Endodermal cell (in vitro differentiated cells): ENCODE measurements around the gene SNX4. TPM values are rescaled to one million over a fixed set of nuclear protein-coding genes. Genes with fewer than 3 reads are reported as not detected.

ENCODE experiments used
- DNase-seq: peaks from one replicate; pipeline ENCODE4 v3.0.0-alpha.2; 2017
- H3K27ac ChIP-seq: 2 replicates; pipeline ENCODE4 v1.5.1; 2013; ENCODE audit warnings: mild to moderate bottlenecking, low read depth, low read length, moderate library complexity
- H3K27me3 ChIP-seq: 2 replicates; pipeline ENCODE4 v1.6.1; 2013; ENCODE audit warnings: mild to moderate bottlenecking, low read length, moderate library complexity; ENCODE audit not compliant: insufficient read depth, control insufficient read depth, poor library complexity, severe bottlenecking
- H3K36me3 ChIP-seq: 2 replicates; pipeline ENCODE4 v1.7.0; 2013; ENCODE audit warnings: mild to moderate bottlenecking, low read length, moderate library complexity; ENCODE audit not compliant: control insufficient read depth, insufficient read depth
- H3K4me1 ChIP-seq: one replicate; pipeline ENCODE4 v1.7.0; 2013; ENCODE audit warnings: low read length; ENCODE audit not compliant: control insufficient read depth, insufficient read depth
- H3K4me3 ChIP-seq: 2 replicates; pipeline ENCODE4 v1.5.1; 2013; ENCODE audit warnings: mild to moderate bottlenecking, low read length, moderate library complexity
- H3K9ac ChIP-seq: 2 replicates; pipeline ENCODE4 v1.6.1; 2013; ENCODE audit warnings: mild to moderate bottlenecking, low read length, moderate library complexity; ENCODE audit not compliant: poor library complexity, severe bottlenecking; ENCODE audit errors: extremely low read depth
- H3K9me3 ChIP-seq: 2 replicates; pipeline ENCODE4 v1.6.1; 2013; ENCODE audit warnings: mild to moderate bottlenecking, low read length, moderate library complexity; ENCODE audit not compliant: control insufficient read depth
- H3K27ac Mint-ChIP-seq: 2 replicates; pipeline ENCODE4 v1.8.0; 2020; ENCODE audit warnings: mixed read lengths
- H3K27me3 Mint-ChIP-seq: 2 replicates; pipeline ENCODE4 v1.8.0; 2021; ENCODE audit warnings: mild to moderate bottlenecking, mixed read lengths; ENCODE audit not compliant: insufficient read depth
- H3K36me3 Mint-ChIP-seq: 2 replicates; pipeline ENCODE4 v1.8.0; 2020; ENCODE audit warnings: low read depth, mixed read lengths
- H3K4me1 Mint-ChIP-seq: 2 replicates; pipeline ENCODE4 v1.8.0; 2020; ENCODE audit warnings: mixed read lengths
- H3K4me3 Mint-ChIP-seq: 2 replicates; pipeline ENCODE4 v1.8.0; 2020; ENCODE audit warnings: mild to moderate bottlenecking, moderate library complexity, mixed read lengths
- H3K9me3 Mint-ChIP-seq: 2 replicates; pipeline ENCODE4 v1.8.0; 2020; ENCODE audit warnings: mild to moderate bottlenecking, mixed read lengths
- whole genome bisulfite sequencing, 2 experiments: methylation state at CpG; one replicate each; pipeline versions ENCODE4 v1.1.5 to v1.1.7; 2013; ENCODE audit warnings: missing lambda C conversion rate in 2 of 2, mixed read lengths in 1 of 2; ENCODE audit not compliant: insufficient coverage in 1 of 2, insufficient read length in 1 of 2; 5-methylcytosine and 5-hydroxymethylcytosine counted together
- total RNA-seq, 2 donors: library from RNA; stranded (reverse); fragmentation: NEBNext Ultra II Directional in 1 of 2; extraction: Animal tissue kit (Norgen Biotek cat#: 25700) in 1 of 2; gene quantifications; 2 replicates in 1 of 2; 3 replicates in 1 of 2; pipeline ENCODE4 v1.2.1, GENCODE V29; 2021
- TF ChIP-seq, protein P1 (sequence below): fragments of 200-600 bp; sonication (generic); conservative IDR thresholded peaks from 2 replicates; pipeline ENCODE4 v1.5.0; 2021; ENCODE audit warnings: antibody characterized with exemption, mild to moderate bottlenecking

Gene SNX4
- total RNA-seq, 2 donors from 2014 or later: 33.2 to 33.9 TPM

DNA sequence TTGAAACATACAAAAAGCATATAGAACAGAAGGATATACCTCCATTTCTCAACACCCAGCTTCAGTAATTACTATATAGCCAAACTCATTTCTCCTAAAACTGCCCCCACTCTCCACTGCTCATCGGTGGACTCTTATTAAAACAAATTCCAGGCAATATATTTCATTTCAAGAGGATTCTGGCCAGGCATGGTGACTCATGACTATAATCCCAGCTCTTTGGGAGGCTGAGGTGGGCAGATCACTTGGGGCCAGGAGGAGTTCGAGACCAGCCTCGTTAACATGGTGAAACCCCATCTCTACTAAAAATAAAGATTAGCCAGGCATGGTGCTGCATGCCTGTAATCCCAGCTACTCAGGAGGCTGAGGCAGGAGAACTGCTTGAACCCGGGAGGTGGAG lies 40.9 kb downstream of the SNX4 start:
- Histone ChIP-seq H3K27ac (no peak overlapping the region), H3K27me3 (no peaks in the 10 kb centered on the region), H3K4me1 (no peaks in the 10 kb centered on the region), H3K9ac (no peak overlapping the region), H3K36me3 (peaks cover 66% of the 10 kb centered on the region), H3K4me3 (no peak overlapping the region), H3K9me3 (no peaks in the 10 kb centered on the region)
- WGBS, 2 experiments: 83 to 98% methylated on average over 1 to 4 of the region's 4 CpGs
- H3K27me3 Mint-ChIP-seq: no peaks in the 10 kb centered on the region
- TF ChIP-seq, protein P1, sequence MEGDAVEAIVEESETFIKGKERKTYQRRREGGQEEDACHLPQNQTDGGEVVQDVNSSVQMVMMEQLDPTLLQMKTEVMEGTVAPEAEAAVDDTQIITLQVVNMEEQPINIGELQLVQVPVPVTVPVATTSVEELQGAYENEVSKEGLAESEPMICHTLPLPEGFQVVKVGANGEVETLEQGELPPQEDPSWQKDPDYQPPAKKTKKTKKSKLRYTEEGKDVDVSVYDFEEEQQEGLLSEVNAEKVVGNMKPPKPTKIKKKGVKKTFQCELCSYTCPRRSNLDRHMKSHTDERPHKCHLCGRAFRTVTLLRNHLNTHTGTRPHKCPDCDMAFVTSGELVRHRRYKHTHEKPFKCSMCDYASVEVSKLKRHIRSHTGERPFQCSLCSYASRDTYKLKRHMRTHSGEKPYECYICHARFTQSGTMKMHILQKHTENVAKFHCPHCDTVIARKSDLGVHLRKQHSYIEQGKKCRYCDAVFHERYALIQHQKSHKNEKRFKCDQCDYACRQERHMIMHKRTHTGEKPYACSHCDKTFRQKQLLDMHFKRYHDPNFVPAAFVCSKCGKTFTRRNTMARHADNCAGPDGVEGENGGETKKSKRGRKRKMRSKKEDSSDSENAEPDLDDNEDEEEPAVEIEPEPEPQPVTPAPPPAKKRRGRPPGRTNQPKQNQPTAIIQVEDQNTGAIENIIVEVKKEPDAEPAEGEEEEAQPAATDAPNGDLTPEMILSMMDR: no peak
- no peaks in the 10 kb centered on the region for H3K4me1 Mint-ChIP-seq
- H3K9me3 Mint-ChIP-seq: no peaks in the 10 kb centered on the region
- no peak overlapping the region for H3K27ac Mint-ChIP-seq
- peaks cover 30% of the 10 kb centered on the region for H3K36me3 Mint-ChIP-seq
- no peak for DNase-seq
- H3K4me3 Mint-ChIP-seq: no peak overlapping the region

DNA sequence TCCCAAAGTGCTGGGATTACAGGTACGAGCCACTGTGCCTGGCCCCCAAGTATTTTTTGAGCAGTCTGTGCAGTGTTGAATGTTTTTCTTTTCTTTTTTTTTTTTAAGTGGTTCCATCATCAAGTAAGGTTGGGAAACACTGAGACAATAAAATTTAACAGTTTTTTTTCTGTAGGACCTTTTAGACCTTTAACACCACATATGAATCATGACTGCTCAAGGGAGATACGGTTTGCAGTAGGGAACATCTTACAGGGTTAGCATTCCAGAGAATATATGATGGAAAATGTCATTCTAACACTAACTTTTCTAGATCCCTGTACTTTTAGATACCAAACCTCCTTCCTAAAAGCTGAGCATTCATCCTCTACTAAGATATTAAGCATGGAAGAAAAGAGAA lies 41.7 kb downstream of the SNX4 start:
- 91% methylated on average over 2 of the region's 2 CpGs; no CpG with 5 or more reads in 1 of the 2 experiments for WGBS, 2 experiments
- Mint-ChIP-seq H3K9me3 (no peaks in the 10 kb centered on the region), H3K36me3 (peaks cover 35% of the 10 kb centered on the region), H3K4me3 (no peak overlapping the region), H3K27me3 (no peaks in the 10 kb centered on the region), H3K27ac (no peak overlapping the region), H3K4me1 (no peaks in the 10 kb centered on the region)
- DNase-seq: no peak
- Histone ChIP-seq H3K9me3 (no peaks in the 10 kb centered on the region), H3K36me3 (peaks cover 68% of the 10 kb centered on the region), H3K4me1 (no peaks in the 10 kb centered on the region), H3K27ac (no peak overlapping the region), H3K9ac (no peak overlapping the region), H3K4me3 (no peak overlapping the region), H3K27me3 (no peaks in the 10 kb centered on the region)
- TF ChIP-seq, protein P1: no peak

DNA sequence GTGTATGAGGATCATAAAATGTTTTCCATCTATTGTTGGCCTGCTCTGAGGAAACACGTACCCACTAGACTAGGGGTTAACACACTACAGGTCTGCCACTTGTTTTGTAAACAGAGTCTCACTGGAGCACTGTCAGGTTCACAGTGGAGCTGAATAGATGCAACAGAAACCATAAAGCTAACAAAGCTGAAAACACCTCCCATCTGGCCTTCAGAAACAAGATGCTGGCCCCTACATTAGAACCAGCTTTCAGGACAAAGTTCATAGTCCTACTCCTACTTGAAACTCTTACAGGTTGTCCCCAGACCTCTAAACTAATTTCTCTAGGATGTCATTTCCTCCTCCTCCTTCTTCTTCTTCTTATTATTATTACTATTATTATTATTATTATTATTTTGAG lies 42.3 kb downstream of the SNX4 start:
- no peak overlapping the region for H3K4me3 ChIP-seq
- H3K27me3 ChIP-seq: no peaks in the 10 kb centered on the region
- Mint-ChIP-seq H3K36me3 (peaks cover 38% of the 10 kb centered on the region), H3K4me1 (no peaks in the 10 kb centered on the region), H3K27ac (no peak overlapping the region), H3K27me3 (no peaks in the 10 kb centered on the region), H3K4me3 (no peak overlapping the region), H3K9me3 (no peaks in the 10 kb centered on the region)
- TF ChIP-seq, protein P1: no peak
- WGBS, 2 experiments: 90 to 93% methylated on average over 1 of the region's 1 CpG
- peaks cover 71% of the 10 kb centered on the region for H3K36me3 ChIP-seq
- no peak overlapping the region for H3K27ac ChIP-seq
- DNase-seq: no peak
- no peaks in the 10 kb centered on the region for H3K4me1 ChIP-seq
- H3K9me3 ChIP-seq: no peaks in the 10 kb centered on the region
- no peak overlapping the region for H3K9ac ChIP-seq
